HG03442 (cell line): ENCODE data around the gene UBN1.

ENCODE experiments used
- ATAC-seq: cut with Tn5 transposase; IDR thresholded peaks from one replicate; pipeline ENCODE4 v1.9.1; 2021; ENCODE audit warnings: mild to moderate bottlenecking, moderate library complexity; ENCODE audit not compliant: unreplicated experiment

UBN1 gene

GRCh38 chr16:4900036-4900435 is 52.8 kb downstream of the UBN1 start:
- no peak for ATAC-seq

GRCh38 chr16:4900750-4901149 is 53.5 kb downstream of the UBN1 start:
- ATAC-seq = no peak

- no peak for ATAC-seq
Measured at GRCh38 chr16:4902038-4902437, 54.8 kb downstream of the UBN1 start.

GRCh38 chr16:4904108-4904941 is 57.0 kb downstream of the UBN1 start:
- no peak for ATAC-seq

GRCh38 chr16:4904942-4905615 is 57.8 kb downstream of the UBN1 start:
- ATAC-seq = no peak

GRCh38 chr16:4908854-4909401 is 61.6 kb downstream of the UBN1 start:
- no peak for ATAC-seq

GRCh38 chr16:4909825-4910224 is 62.5 kb downstream of the UBN1 start:
- ATAC-seq = no peak

- ATAC-seq = no peak
Measured at GRCh38 chr16:4910828-4911227, 63.5 kb downstream of the UBN1 start.

- no peak for ATAC-seq
Measured at GRCh38 chr16:4911970-4912386, 64.7 kb downstream of the UBN1 start.

- no peak for ATAC-seq
Measured at GRCh38 chr16:4913130-4913773, 66.0 kb downstream of the UBN1 start.

GRCh38 chr16:4913774-4914525 is 66.7 kb downstream of the UBN1 start:
- no peak for ATAC-seq

- no peak for ATAC-seq
Measured at GRCh38 chr16:4914528-4915225, 67.4 kb downstream of the UBN1 start.

- no peak for ATAC-seq
Measured at GRCh38 chr16:4915226-4915761, 68.0 kb downstream of the UBN1 start.

- no peak for ATAC-seq
Measured at GRCh38 chr16:4917117-4917516, 69.8 kb downstream of the UBN1 start.

- ATAC-seq = no peak
Measured at GRCh38 chr16:4918781-4919251, 71.5 kb downstream of the UBN1 start.

GRCh38 chr16:4920826-4921225 is 73.5 kb downstream of the UBN1 start:
- no peak for ATAC-seq

GRCh38 chr16:4922721-4923342 is 75.6 kb downstream of the UBN1 start:
- no peak for ATAC-seq

- no peak for ATAC-seq
Measured at GRCh38 chr16:4923853-4924252, 76.6 kb downstream of the UBN1 start.

- ATAC-seq = no peak
Measured at GRCh38 chr16:4924593-4925292, 77.5 kb downstream of the UBN1 start.
